ENCODE data around the gene EXOC7.

Gene EXOC7

DNA sequence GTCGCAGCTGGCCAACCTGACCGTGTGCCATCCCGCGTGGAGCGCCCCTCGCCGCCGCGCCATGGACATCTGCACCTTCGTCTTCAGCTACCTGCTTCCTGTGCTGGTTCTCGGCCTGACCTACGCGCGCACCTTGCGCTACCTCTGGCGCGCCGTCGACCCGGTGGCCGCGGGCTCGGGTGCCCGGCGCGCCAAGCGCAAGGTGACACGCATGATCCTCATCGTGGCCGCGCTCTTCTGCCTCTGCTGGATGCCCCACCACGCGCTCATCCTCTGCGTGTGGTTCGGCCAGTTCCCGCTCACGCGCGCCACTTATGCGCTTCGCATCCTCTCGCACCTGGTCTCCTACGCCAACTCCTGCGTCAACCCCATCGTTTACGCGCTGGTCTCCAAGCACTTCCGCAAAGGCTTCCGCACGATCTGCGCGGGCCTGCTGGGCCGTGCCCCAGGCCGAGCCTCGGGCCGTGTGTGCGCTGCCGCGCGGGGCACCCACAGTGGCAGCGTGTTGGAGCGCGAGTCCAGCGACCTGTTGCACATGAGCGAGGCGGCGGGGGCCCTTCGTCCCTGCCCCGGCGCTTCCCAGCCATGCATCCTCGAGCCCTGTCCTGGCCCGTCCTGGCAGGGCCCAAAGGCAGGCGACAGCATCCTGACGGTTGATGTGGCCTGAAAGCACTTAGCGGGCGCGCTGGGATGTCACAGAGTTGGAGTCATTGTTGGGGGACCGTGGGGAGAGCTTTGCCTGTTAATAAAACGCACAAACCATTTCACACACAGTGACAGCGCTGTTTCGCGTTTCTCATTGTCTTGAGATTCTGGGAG lies 26.6 kb downstream of the EXOC7 start:
- TF ChIP-seq EZH2 (IDR thresholded peaks at IDR 0.05) = peak; percentile 75
- TF ChIP-seq FOXP2 (optimal IDR thresholded peaks at IDR 0.05; ENCODE audit: control extremely low read depth, extremely low read length, insufficient read depth) = no peak

DNA sequence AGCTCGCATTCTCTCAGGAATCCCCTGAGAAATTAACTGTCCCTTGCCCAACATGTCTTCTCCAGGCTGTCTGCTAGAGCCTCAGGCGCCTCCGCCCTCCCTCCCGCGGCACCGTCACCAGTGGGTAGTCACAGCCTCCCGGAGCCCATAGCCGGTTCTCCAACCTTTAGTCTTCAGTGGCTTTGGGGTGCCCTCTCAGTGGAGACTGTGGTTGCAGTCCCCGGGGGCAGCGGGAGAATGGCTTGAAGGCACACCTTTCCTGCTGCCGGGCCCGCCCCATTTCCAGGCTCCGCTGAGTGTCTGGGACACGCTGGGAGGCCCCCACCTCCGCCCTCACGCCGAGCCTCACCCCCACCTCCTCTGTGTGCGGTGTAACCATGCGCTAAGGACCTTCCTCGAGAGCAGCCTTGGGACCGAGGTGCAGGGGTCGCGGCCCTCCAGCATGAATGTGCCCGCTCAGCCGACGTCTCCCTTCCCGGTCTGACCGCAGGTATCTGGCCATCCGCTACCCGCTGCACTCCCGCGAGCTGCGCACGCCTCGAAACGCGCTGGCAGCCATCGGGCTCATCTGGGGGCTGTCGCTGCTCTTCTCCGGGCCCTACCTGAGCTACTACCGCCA lies 27.3 kb downstream of the EXOC7 start:
- H3K36me3 ChIP-seq (ENCODE audit: insufficient read depth, low read length) = no peaks in the 10 kb centered on the region
- H3K27ac ChIP-seq = no peak overlapping the region
- no peak overlapping the region for H3K4me3 ChIP-seq
- no peak overlapping the region for H3K9ac ChIP-seq (ENCODE audit: insufficient read length)
- TF ChIP-seq POLR2AphosphoS5 (IDR thresholded peaks at IDR 0.05; ENCODE audit: borderline replicate concordance, low read depth, low read length) (no peak), EZH2 (IDR thresholded peaks at IDR 0.05) (no peak), FOXP2 (optimal IDR thresholded peaks at IDR 0.05; ENCODE audit: control extremely low read depth, extremely low read length, insufficient read depth) (no peak)
- DNase-seq (ENCODE audit: low read depth, low spot score) = no peak
- no peaks in the 10 kb centered on the region for H3K9me3 ChIP-seq (ENCODE audit: low read depth, low read length)

More for the DNA sequence above, 26.6 kb downstream of the EXOC7 start:
- H3K27ac ChIP-seq = no peak overlapping the region
- H3K9me3 ChIP-seq (ENCODE audit: low read depth, low read length) = no peaks in the 10 kb centered on the region
- no peak for DNase-seq (ENCODE audit: low read depth, low spot score)
- no peak overlapping the region for H3K4me3 ChIP-seq
- no peak overlapping the region for H3K9ac ChIP-seq (ENCODE audit: insufficient read length)
- no peaks in the 10 kb centered on the region for H3K36me3 ChIP-seq (ENCODE audit: insufficient read depth, low read length)

DNA sequence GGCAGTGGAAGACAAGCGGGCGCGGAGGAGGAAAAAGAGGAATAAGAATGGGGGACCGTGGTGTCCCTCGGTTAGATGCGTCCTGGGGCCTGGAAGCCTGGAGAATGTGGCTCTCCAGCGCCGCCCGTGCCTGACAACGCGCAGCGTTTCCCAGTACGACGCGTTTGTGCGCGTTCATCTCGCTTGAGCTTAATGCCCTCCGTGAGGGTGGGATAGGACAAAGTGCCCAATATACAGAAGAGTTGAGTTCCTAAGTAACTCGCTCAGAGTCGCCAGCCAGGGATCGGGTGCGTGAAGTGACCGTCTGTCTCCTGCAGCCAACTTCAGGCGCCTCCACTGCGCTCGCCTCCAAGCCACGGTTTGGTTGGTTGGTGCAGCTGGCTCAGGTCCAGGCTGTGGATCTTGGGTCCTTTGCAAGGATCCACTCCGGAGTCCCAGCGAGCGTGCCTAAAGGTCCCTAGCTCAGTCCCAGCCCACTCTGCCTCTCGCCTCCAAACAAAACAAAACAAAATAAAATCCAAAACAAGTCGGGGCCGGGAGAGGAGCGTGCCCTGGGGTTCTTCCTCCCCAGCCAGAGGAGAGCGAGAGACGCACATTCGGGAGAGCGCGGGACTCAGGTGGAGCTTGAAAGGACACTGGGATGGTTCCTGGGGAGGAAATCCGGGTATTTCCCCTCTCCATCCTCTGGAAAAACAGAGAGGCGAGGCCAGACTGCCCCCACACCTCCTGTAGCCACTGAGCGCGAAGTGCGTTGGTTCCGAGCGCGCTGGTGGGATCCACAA lies 28.0 kb downstream of the EXOC7 start:
- DNase-seq (ENCODE audit: low read depth, low spot score) = no peak
- H3K9me3 ChIP-seq (ENCODE audit: low read depth, low read length) = no peaks in the 10 kb centered on the region
- H3K36me3 ChIP-seq (ENCODE audit: insufficient read depth, low read length) = no peaks in the 10 kb centered on the region
- no peak overlapping the region for H3K27ac ChIP-seq
- TF ChIP-seq EZH2 (IDR thresholded peaks at IDR 0.05) = no peak
- H3K9ac ChIP-seq (ENCODE audit: insufficient read length) = no peak overlapping the region
- no peak overlapping the region for H3K4me3 ChIP-seq

DNA sequence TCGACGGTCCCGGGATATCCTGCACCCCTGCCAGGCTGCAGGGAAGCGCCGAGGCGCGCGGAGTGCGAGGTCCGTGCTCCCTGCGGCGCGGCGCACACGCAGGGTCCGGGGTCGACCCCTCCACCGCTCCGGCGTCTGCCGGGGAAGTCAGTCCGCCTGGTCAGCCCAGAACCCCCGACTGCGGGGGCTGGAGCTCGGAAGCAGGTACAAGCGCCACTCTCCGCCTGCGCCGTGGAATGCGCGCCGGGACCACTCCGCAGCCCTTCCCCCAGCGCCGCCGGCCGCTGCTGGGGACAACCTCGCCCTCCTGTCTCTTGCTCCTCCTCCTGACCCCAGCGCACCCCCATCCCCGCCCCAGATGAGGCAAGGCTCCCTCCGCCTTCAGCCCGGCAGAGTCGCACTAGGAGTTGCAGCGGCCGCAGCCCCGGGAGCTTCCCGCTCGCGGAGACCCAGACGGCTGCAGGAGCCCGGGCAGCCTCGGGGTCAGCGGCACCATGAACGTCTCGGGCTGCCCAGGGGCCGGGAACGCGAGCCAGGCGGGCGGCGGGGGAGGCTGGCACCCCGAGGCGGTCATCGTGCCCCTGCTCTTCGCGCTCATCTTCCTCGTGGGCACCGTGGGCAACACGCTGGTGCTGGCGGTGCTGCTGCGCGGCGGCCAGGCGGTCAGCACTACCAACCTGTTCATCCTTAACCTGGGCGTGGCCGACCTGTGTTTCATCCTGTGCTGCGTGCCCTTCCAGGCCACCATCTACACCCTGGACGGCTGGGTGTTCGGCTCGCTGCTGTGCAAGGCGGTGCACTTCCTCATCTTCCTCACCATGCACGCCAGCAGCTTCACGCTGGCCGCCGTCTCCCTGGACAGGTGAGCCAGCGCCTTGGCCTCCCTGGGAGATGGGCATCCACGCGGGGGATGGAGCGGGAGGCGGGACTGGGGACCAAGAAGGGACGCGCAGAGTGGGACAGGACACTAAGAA lies 28.9 kb downstream of the EXOC7 start, which contains the start of gene GALR2:
GALR2 (plus strand) TSS at position 392 of the 974 bp plus-strand sequence; CDS start at position 495, 103 bp downstream.
- Histone ChIP-seq H3K9ac (ENCODE audit: insufficient read length) (no peak within 1 kb of the TSS), H3K27ac (no peak within 1 kb of the TSS), H3K36me3 (ENCODE audit: insufficient read depth, low read length) (0 out of 2 replicates have a peak, but pooled peaks cover 3% of the 10 kb centered on the region), H3K4me3 (no peak within 1 kb of the TSS), H3K9me3 (ENCODE audit: low read depth, low read length) (no peaks in the 10 kb centered on the region)
- DNase-seq (ENCODE audit: low read depth, low spot score) = no peak
- TF ChIP-seq FOXP2 (optimal IDR thresholded peaks at IDR 0.05; ENCODE audit: control extremely low read depth, extremely low read length, insufficient read depth) (no peak), POLR2AphosphoS5 (IDR thresholded peaks at IDR 0.05; ENCODE audit: borderline replicate concordance, low read depth, low read length) (no peak), EZH2 (IDR thresholded peaks at IDR 0.05) (no peak)

DNA sequence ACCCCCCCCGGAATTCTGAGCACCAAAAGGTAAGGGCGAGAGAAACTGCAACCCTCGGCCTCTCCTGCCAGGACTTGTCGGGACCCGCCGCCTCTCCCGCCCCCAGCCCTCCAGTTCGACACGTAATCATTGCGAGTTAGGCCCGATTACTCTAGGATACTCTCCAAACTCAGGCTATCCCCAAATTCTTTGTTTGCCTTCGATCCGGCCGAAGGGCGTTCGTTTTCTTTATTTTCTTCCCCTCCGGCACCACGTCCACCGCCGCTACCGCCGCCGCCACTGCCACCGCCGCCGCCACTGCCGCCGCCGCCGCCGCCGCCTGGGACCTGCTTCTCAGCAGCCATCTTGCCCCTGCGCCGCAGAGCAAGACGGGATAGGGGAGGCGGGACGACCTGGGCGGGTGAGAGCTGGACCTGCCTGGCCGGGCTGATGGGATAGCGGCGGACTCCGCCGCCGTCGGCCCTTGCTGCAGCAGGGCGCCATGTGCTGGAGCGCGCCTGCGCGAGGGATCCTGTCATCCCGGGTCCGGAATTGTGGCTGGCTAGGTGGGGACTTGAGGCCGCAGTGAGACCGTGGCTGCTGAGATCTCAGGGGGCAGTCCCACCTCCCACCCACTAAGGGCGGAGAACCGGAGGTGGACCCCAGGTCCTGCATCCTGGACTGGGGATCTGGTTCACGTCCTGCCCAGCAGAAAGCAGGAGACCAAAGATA lies 31.3 kb downstream of the EXOC7 start, which contains the start of gene SRP68:
SRP68 (minus strand) TSS at position 370 of the 711 bp plus-strand sequence; CDS start at position 344, 26 bp downstream.
- H3K27ac ChIP-seq = peak within 1 kb of the TSS; percentile 62; the same call in 1 of the 2 replicates
- TF ChIP-seq FOXP2 (optimal IDR thresholded peaks at IDR 0.05; ENCODE audit: control extremely low read depth, extremely low read length, insufficient read depth) (no peak), EZH2 (IDR thresholded peaks at IDR 0.05) (no peak), POLR2AphosphoS5 (IDR thresholded peaks at IDR 0.05; ENCODE audit: borderline replicate concordance, low read depth, low read length) (peak; percentile 88)
- peak within 1 kb of the TSS; percentile 86 for H3K4me3 ChIP-seq
- peaks cover 15% of the 10 kb centered on the region for H3K36me3 ChIP-seq (ENCODE audit: insufficient read depth, low read length)
- H3K9ac ChIP-seq (ENCODE audit: insufficient read length) = peak within 1 kb of the TSS; percentile 92
- no peak for DNase-seq (ENCODE audit: low read depth, low spot score)
- no peaks in the 10 kb centered on the region for H3K9me3 ChIP-seq (ENCODE audit: low read depth, low read length)

DNA sequence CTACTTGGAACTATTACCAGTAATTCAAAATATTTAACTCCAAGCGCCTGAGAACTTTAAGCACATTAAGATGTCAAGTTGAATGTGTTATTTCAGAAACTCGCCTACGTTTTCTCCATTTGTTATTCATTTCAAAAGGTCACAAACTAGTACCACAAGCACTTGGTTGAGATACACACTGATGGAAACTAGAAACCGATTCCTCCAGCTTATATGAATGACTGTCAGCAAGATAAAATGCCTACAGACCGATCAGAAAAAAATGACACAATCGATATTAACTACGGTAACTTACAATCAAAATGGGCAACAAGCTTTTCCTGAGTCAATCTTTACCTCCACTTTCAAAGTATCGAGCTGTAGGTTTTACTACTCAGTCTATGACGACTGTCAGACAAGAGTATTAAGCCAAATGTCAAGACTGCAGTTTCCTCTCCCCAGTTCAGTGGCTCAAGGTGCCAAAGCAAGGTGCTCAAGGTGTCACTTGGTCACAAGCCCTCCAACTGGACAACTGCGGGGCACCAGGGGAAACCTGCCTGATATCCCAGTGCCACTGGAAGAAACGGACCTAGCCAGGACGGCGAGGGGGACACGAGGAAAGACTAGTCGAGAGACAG lies 31.9 kb downstream of the EXOC7 start:
- TF ChIP-seq EZH2 (IDR thresholded peaks at IDR 0.05) = no peak
- Histone ChIP-seq H3K4me3 (peak overlapping the region; percentile 86), H3K36me3 (ENCODE audit: insufficient read depth, low read length) (peaks cover 21% of the 10 kb centered on the region), H3K9me3 (ENCODE audit: low read depth, low read length) (no peaks in the 10 kb centered on the region), H3K27ac (peak overlapping the region; percentile 62; the same call in 1 of the 2 replicates), H3K9ac (ENCODE audit: insufficient read length) (peak overlapping the region; percentile 92)
- no peak for DNase-seq (ENCODE audit: low read depth, low spot score)

DNA sequence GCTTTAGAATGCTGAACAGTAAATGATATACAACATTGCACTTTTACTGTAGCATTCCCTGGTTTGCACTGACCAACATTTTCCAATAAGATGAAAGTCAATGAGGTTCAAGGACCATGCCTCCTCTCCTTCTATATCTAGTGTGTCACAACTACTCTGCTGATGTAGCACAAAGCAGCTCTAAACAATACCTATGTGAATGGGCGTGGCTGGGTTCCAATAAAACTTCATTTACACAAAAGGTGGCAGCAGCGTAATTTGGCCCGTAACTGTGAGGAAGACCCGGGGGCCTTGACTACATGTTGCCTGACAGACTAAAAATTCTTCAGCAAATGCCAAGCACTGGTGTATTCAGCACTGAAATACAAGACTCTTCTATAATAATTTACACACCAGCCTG lies 37.8 kb downstream of the EXOC7 start:
- Histone ChIP-seq H3K4me3 (no peak overlapping the region), H3K36me3 (ENCODE audit: insufficient read depth, low read length) (peaks cover 72% of the 10 kb centered on the region), H3K27ac (no peak overlapping the region), H3K9ac (ENCODE audit: insufficient read length) (no peak overlapping the region), H3K9me3 (ENCODE audit: low read depth, low read length) (no peaks in the 10 kb centered on the region)
- TF ChIP-seq FOXP2 (optimal IDR thresholded peaks at IDR 0.05; ENCODE audit: control extremely low read depth, extremely low read length, insufficient read depth) (no peak), POLR2AphosphoS5 (IDR thresholded peaks at IDR 0.05; ENCODE audit: borderline replicate concordance, low read depth, low read length) (no peak), EZH2 (IDR thresholded peaks at IDR 0.05) (no peak)
- DNase-seq (ENCODE audit: low read depth, low spot score) = no peak

Measured in SK-N-MC (cell line).